GM21723 (cell line): ENCODE results near the gene NUP98.
"Not testable (repeated sequence)": the region's sequence is repeated elsewhere in the genome, so short reads cannot be mapped to it uniquely, and the experiment has no call there.

Source experiments
- ATAC-seq: cut with Tn5 transposase; IDR thresholded peaks from one replicate; pipeline ENCODE4 v1.9.1; 2021; ENCODE audit warnings: mild to moderate bottlenecking, moderate library complexity; ENCODE audit not compliant: unreplicated experiment

Gene NUP98

GRCh38 chr11:3679077-3679476 is 118.3 kb downstream of the NUP98 start:
- ATAC-seq, result no peak

DNA sequence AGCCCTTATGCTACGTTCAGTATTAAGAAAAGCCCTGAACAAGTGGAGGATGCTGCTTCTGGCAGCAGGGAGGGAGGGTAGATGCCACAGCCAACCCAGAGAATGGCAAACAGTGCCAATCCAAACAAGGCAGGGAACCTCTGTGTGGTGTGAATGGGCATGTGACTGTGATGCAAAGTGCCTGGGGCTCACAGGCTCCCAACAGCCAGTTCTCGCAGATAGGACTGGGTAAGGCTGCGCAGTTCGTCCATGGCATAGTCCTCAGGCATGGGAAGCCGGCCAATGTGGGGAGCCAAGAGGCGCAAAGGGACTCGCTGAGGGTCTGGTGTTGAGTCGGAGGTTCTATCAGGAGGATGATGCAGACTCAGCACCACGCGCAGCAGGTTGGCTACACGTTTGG is 121.4 kb downstream of the NUP98 start:
- ATAC-seq, result no peak

DNA sequence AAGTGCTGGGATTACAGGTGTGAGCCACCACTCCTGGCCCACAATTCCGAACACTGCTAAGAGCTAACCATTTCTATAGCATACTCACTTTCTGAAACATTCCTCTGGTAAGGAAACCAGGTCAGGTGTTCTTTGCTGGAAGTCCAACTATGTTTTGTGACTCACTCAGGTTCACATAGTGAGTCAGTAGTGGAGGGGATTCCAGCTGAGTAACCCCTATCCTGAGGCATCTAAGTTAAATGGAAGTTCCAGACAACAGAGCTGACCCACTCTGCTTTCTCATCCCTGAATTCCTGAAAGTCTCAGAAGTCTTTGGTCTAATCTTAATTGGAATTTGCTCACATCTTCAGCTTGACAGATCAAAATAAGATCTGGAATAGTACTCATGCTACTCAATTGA is 123.2 kb downstream of the NUP98 start:
- ATAC-seq, result no peak

DNA sequence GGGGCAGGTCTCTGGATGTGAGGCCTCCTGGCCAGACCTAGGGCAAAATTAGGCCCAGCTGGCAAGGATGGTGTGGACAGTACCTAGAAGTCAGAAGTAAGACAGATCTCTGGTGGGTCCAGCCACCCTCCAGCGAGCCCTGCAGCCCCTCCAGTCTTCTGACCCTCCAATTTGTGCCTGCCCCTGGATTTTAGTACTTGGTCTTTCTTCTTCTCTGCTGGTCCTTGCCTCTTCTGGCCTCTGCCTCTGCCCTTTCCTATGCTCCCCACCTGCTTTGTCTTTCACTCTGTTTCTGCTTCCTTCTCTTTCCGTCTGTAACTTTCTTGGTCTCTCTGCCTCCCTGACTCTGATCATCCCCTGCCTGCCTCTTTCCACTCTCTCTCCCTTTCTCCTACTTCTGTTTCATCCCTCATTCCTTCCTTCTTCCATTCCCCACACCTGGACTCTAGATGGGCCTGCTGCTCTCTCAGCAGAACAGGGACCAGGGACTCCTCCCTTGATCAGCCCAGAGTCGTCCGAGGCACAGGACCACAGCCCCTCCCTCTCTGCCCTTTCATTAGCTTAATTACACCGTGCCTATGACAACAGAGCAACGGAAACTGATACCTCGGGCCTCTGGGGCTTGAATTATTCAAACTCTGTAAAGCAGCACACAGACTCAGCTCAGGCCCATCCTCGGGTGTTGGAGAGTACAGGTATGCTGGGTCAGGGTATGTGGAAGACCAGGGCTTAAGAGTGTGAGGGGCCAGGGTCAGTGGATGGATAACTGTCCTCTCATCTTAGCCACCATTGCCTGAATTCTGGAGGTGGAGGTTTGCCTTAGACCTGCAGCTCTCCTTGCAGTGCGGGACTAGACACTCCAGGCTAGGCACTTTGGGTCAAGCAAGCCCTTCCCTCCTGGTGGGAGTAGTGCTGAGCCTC is 125.8 kb downstream of the NUP98 start, which contains the start of gene CHRNA10:
Gene CHRNA10, minus strand, starts transcription at position 51 of the 921 bp plus-strand sequence. CDS start 72 bp downstream, outside the sequence.
- no peak for ATAC-seq

DNA sequence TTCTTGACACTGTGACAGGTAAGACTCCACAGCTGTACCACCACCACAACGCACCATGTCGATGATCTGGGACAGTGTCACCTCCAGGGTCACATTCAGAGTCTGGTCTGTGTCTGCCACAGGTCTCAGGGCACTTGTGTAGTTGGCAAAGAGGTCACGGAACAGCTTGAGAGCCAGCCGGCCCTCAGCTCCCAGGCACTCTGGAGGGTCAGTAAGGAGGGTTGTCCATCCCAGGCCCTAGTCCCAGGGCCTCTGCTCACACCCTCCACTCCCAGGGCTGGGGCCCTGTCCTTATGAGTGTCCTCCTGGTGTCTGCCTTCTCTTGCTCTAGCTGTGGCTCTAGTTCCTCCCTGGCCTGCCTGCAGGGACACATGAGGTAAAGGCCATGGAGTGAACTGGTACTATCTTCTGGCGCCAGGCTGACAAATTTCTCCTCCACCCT is 127.6 kb downstream of the NUP98 start:
- no peak for ATAC-seq

GRCh38 chr11:3669128-3669527 is 128.2 kb downstream of the NUP98 start:
- no peak for ATAC-seq

- no peak for ATAC-seq
Observed at GRCh38 chr11:3667149-3668035, 130.0 kb downstream of the NUP98 start.

DNA sequence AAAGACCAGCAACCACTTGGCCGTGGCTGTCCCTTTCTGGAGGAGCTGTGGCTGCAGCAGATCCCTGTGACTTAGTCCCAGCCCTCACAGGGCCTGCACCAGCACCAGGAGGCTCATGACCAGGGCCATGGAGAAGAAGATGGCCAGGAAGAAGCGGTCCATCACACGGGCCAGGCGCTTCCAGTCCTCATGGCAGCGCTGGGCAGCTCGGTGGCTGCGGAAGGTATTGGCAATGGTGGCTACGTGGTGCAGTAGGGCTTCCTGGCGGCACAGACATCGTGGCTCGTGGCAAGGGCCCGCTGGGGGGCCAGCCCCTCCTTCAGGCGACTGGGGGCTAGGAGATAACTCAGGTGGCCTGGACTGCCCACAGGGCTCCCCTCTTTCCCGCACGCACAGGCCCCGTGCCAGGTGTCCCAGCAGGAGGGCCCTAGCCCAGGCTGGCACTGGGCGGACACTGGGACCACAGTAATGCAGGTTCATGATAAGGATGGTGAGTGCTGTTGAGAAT is 131.3 kb downstream of the NUP98 start:
- ATAC-seq, result no peak

DNA sequence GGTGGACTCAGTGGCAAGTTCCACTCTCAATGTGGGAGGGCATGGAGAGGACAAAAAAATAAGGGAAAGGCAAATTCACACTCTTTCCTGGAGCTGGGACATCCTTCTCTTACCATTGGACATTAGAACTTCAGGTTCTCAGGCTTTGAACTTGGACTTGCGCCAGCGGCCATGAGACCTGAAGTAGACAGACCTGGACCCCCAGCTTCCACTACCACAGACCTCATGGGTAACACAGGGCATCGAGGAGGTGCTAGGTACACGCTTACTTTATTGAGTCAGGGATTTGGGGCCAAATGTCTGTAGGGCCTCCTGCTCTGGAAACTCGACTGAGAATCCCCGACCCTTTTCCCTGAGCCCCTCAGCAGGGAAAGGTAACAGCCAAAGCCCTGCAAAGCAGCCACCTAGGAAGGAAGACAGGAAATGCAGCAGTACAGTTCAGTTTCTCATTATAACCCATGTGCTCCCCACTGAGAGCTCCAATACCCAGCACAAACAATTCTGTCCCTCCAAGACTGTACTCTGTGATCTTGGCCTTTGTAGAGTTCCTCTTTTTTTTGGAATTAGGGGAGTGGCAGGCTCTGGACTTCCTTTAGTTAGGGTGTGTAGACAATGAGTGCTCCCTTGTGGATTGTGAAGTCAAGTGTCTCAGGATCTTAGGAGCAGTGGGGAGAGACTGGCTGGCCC is 131.9 kb downstream of the NUP98 start:
- ATAC-seq, result no peak

DNA sequence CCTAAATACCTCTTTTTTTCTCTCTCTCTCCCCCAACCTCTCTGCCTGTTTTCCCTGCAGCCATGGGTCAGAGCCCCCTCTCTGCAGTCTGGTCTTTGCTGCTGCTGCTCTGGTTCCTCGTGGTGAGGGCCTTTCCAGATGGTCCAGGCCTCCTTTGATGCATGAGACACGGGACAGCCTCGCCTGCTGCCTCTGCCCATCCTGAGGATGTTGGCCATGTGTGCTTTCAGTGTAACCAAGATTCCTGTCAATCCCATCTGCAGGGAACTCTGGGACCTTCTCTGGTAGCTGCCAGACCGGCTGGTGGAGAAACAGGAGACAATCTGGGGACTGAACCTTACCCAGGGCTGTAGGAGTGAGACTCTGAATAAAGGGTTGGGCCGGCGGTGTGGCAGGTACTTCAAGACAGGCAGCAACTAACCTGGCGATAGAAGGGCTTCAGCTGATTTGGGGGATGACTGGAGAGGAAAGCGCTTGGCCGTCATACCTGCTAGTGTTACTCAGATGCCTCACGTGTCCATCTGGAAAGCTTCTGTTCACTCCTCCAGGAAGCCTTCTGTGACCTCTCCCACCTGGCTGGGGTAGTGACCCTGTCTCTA is 133.2 kb downstream of the NUP98 start:
- ATAC-seq, result no peak

DNA sequence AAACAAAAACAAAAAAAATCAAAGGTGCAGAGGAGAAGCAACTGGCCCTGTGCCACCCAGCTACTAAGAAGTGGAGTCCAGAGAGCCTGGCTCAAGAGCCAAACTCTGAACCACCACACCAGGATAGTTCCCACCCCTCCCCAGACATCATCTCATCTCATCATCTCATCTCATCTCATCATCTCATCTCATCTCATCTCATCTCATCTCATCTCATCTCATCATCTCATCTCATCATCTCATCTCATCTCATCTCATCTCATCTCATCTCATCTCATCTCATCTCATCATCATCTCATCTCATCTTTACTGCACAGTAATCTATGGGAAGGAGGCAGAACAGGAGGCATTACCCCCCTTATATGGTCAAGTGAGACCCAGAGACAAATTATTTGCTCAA is 134.5 kb downstream of the NUP98 start:
- no peak for ATAC-seq

DNA sequence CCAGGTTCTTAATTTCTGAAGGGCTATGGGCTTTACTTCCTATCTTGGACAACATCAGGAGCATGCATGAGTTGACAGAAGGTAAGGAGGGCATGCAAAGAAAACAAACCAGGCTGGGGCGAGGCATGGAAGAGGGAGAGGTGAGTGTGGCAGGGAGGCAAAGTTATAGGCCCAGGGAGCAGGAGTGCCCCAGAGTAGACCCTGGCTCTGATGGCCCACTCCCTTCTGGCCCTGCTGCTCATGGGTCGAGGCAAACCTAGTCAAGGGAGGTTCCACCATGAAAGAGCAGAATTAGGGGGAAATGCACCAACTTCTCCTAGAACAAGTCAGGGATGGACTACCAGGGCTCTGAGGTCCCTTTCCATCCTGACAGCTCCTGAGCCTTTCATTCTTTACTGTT is 136.4 kb downstream of the NUP98 start:
- no peak for ATAC-seq

DNA sequence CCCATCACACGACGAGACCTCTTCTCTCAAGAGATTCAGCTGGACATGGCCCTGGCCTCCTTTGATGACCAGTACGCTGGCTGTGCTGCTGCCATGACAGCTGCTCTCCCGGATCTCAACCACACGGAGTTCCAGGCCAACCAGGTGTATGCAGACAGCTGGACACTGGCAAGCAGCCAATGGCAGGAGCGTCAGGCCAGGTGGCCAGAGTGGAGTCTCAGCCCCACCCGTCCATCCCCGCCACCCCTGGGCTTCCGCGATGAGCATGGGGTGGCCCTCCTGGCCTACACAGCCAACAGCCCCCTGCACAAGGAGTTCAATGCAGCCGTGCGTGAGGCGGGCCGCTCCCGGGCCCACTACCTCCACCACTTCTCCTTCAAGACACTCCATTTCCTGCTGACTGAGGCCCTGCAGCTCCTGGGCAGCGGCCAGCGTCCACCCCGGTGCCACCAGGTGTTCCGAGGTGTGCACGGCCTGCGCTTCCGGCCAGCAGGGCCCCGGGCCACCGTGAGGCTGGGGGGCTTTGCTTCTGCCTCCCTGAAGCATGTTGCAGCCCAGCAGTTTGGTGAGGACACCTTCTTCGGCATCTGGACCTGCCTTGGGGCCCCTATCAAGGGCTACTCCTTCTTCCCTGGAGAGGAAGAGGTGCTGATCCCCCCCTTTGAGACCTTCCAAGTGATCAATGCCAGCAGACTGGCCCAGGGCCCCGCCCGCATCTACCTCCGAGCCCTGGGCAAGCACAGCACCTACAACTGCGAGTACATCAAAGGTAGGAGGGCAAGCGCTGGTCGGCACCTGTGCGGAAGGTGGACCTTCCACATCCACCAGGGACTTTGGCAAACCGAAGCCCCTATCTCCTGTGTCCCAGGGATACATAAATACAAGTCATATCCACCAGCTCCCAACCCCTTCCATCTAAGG is 137.5 kb downstream of the NUP98 start:
- no peak for ATAC-seq

- no peak for ATAC-seq
Observed at GRCh38 chr11:3658252-3658651, 139.1 kb downstream of the NUP98 start.

DNA sequence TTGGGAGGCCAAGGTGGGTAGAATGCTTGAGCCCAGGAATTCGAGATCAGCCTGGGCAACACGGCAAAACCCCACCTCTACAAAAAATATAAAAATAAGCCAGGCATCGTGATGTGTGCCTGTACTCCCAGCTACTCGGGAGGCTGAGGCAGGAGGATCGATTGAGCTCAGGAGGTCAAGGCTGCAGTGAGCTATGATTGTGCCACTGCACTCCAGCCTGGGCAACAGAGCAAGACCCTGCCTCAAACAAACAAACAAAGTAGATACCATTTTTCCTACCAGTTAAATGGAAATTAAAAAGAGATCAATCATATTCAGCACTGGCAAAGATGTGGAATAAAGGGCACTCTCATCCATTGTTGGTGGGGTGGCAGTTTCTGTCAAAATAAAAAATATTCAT is 140.0 kb downstream of the NUP98 start:
- not testable (repeated sequence) for ATAC-seq

DNA sequence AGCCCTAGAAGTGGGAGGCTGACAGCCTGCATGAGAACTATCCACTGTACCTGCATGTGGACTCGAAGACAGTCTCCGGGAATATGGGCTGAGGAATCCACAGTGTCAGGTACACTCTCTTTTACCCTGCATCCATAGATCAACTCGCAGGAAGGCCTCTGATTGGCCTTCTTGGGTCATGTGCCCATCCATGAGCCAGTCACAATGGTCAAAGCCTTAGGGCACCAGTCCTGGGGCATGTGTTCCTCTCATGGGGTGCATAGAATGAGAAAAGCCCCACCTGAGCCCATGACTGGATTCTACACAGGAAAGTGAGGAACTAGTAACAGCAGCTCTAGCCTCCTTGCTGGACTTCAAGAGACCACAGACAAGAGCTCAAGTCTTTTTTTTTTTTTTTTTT is 141.8 kb downstream of the NUP98 start:
- no peak for ATAC-seq

DNA sequence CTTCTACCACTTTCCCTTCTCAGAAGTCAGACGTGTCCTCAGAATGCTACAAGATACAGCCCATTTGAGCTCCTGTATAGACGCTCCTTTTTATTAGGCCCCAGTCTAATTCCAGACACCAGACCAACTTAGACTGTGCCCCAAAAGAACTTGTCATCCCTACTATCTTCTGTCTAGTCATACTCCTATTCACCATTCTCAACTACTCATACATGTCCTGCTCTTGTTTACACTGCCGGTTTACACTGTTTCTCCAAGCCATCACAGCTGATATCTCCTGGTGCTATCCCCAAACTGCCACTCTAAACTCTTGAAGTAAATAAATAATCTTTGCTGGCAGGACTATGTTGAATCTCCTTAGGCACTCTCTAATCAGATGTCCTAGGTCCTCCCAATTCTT is 144.8 kb downstream of the NUP98 start:
- not testable (repeated sequence) for ATAC-seq

DNA sequence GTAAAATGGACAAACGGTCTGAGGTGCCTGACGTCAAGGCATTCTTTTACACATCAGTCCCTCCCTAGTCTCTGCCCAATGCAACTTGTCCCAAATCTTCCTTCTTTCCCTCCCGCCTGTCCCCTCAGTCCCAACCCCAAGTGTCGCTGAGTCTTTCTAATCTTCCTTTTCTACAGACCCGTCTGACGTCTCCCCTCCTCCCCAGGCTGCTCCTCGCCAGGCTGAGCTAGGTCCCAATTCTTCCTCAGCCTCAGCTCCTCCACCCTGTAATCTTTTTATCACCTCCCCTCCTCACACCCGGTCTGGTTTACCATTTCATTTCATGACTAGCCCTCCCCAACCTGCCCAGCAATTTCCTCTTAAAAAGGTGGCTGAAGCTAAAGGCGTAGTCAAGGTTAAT is 148.0 kb downstream of the NUP98 start:
- ATAC-seq, result not testable (repeated sequence)

DNA sequence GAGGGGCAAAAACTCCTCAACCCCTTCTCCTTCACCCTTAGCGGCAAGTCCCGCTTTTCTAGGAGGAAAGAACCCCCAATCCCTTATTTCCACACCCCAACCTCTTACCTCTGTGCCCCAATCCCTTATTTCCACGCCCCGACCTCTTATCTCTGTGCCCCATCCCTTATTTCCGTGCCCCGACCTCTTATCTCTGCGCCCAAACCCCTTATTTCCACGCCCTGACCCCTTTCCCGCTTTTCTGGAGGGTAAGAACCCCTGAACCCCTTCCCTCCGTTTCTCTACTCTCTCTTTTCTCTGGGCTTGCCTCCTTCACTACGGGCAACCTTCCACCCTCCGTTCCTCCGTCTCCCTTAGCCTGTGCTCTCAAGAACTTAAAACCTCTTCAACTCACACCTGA is 148.5 kb downstream of the NUP98 start:
- not testable (repeated sequence) for ATAC-seq
